DLD1 (cell line): ENCODE results near the gene CHMP1B.

Source experiments
- in situ Hi-C: cut with HindIII; loops from 2 replicates; pipeline ENCODE4 v1.10.0; 2017; ENCODE audit warnings: low sequenced_read_pairs

The CHMP1B gene, protein sequence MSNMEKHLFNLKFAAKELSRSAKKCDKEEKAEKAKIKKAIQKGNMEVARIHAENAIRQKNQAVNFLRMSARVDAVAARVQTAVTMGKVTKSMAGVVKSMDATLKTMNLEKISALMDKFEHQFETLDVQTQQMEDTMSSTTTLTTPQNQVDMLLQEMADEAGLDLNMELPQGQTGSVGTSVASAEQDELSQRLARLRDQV

DNA sequence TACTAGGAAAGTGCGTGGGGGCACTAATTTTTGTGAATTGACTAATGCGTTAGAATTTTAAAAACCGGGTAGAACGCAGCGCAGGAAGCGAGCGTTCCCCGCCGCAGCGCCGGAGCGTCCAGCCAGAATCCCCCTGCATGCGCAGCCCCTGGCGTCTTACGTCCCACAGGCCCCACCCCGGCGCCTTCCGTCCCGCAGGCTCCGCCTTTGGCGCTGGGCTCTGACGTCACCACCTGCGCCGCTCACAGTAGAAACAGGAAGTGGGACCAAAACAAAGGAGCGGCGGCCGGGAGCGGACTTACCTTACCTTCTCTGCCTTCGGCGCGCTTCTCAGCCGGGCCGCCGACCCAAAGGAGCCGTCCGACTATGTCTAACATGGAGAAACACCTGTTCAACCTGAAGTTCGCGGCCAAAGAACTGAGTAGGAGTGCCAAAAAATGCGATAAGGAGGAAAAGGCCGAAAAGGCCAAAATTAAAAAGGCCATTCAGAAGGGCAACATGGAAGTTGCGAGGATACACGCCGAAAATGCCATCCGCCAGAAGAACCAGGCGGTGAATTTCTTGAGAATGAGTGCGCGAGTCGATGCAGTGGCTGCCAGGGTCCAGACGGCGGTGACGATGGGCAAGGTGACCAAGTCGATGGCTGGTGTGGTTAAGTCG, at the start of gene CHMP1B:
Gene CHMP1B, plus strand, starts transcription at position 268 of the 660 bp plus-strand sequence. Its CDS starts 99 bp downstream, at position 367.
- in situ Hi-C loops, result no loop called here

DNA sequence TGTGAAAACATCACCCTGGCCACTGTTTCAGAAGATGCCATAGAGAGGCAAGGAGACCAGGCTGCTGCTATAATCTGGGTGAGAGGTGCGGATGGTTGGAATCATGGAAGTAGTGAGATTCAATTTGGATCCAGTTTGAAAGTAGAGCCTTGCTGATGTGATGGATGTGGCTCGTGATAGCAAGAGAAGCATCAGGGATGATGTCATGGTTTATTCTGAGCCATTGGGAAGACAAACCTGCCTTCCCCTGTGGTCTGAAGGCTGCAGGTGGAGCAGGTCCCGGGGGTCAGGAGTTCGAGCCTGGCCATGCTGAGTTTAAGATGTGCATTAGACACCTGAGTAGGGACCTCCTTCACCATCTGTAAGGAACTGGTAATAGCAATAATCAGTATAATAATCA, 49.6 kb upstream of the CHMP1B start:
- in situ Hi-C loops, result no loop called here

DNA sequence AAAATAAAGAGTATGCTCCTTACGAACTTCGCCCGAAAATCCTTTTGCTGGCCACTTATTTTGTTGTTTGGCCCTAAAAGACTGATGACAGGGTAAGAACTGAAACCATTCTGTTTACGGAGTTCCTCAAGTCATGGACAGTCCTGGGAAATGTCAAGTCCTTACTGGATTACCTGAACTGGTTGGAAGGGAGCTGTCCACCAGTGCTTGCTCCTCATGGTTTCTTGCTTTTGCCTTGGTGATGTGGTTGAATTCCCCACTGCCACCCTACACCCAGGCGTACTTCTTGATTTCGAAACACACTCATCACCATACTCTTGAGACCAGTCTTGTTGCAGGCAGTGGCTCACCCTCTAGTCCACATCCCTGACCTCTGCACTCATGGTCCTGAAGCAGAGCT, 49.1 kb upstream of the CHMP1B start:
- in situ Hi-C loops, result no loop called here

DNA sequence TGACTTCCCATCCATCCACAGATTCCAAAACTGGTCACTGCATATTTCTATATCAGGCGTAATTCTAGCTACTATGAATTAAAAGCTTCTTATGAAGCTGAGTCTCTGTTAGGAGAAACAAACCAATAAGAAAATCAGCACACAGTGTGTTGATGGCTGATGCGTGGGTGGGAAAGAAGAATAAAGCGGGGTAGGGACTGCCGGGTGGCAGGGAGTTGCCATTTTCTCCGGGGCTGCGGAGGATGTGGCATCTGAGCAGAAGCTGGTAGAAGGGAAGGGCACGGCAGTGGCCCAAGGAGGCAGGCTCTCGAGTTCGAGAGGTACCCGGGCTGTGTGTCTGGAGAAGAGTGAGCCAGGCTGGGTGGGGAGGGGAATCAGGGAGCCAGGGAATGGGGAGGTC, 48.6 kb upstream of the CHMP1B start:
- in situ Hi-C loops, result no loop called here

DNA sequence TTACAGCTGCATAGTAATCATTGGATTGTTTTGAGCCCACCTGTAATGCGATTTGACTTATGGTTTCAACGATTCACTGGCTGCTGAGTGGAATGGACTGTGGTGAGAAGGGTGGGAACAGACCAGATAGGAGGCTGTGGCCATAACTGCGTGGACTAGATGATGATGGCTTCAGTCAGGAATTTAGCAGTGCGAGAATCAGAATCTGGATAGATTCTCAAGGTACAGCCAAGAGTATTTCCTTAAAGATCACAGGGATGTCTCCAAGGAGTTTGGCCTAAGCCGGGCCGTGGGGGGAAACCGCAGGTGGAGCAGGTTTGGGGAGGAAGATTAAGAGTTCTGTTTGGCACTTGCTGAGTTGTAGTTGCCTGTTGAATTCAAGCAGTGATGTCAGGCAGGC, 44.0 kb upstream of the CHMP1B start:
- in situ Hi-C loops, result no loop called here

DNA sequence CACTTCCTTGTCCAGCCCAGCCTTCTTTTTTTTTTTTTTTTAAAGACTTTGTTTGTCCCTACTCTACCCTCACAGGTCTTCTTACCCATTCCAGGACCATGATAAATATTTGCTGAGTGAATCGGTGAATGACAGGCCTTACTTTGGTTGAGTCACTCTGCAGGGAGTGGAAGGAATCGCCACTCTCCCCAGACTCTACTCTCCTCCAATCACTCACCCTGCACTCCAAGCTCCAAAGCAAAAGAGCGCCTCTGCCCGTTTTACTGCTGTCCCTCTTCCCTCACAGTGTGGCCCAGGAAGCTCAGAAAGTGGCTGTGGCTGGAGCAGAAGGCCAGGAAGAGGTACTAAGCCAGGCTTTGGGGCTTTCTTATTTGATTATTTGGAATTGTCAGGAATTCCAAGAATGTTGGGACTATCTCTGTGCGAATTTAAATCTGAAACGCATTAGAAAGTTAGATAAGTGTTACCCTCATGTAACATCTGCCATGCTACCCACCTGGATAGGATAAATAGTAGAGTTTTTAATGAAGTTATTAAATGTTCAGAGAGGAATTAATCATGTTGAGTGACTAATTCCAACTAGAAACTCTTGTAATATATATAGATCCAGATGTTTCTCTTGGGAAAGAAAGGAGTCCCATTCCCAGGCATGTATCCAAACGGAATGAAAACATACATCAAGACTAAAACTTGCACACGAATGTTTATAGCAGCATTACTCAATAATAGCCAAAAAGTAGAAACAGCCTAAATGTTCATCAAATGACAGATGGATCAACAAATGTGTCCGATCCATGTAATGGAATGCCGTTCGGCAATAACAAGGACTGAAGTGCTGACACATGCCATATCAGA, 43.0 kb upstream of the CHMP1B start:
- in situ Hi-C loops, result no loop called here

DNA sequence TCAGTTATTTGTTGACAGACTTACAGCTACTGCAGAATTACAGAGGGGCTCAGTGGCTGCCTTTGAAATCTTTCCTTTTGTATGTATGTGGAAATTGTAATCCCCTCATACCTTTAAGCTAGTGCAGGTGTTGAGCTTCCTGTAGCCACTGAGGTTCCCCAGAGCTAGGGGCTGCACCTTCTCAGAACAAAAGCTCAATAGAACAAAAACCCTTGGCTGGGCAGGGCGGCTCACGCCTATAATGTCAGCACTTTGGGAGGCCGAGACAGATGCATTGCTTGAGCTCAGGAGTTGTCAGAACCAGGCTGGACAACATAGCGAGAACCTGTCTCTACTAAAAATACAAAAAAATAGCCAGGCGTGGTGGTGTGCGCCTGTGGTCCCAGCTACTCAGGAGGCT, 41.3 kb upstream of the CHMP1B start:
- in situ Hi-C loops, result no loop called here

DNA sequence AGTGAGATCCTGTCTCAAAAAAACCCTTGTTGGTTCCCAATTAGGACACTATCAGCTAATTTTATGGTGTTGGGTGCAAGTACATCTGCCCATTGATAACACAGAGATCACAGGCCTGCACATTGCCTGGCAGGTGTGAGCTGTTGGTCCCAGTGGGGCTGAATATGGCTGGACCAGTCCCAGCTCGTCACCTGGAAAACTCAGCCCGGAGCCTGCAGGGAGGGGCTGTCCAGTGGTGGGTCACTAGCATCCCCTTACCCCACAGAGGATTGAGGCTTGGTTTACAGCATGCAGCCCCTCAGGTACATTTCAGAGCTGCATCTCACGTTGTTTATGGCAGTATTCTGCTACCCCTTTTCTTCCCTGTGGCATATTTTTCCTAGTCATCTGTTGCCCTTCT, 40.8 kb upstream of the CHMP1B start:
- in situ Hi-C loops, result no loop called here

DNA sequence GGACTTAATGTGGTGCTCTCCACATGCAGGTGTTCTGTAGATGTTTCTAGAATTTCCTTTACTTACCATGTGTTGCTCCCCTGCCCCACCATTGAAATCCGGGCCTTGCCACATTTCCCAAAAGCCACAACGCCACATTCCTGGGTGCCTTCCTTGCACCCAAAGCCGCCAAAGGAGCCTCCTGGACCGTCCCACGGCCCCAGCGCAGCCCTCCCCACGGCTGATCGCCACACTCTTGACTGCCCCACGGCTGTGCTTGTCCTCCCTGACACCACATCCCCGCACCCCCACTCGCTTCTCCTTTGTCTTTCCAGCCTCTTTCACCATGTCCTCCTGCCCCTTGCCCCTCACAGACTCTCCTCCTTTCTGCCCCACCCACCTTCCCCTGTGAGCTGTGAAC, 40.2 kb upstream of the CHMP1B start:
- in situ Hi-C loops, result no loop called here

DNA sequence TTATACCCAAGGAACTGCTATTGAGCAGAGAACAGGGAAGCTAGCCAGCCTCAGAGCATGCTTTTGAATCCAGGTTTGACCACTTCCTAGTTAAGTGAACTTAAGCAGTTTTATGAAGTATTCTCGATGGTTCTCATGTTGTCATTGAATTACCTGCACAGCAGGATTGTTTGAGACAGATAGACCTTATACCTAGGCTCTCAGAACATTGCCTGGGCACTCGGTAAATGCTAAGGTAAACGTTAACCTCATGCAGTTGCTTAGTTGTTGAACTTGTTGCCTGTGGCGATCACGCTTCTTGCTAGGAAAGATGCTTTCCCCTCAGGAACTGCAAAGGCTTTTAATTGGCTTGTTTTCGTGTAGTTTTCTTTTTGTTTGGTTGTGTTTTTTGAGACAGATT, 34.0 kb upstream of the CHMP1B start:
- in situ Hi-C loops, result no loop called here

DNA sequence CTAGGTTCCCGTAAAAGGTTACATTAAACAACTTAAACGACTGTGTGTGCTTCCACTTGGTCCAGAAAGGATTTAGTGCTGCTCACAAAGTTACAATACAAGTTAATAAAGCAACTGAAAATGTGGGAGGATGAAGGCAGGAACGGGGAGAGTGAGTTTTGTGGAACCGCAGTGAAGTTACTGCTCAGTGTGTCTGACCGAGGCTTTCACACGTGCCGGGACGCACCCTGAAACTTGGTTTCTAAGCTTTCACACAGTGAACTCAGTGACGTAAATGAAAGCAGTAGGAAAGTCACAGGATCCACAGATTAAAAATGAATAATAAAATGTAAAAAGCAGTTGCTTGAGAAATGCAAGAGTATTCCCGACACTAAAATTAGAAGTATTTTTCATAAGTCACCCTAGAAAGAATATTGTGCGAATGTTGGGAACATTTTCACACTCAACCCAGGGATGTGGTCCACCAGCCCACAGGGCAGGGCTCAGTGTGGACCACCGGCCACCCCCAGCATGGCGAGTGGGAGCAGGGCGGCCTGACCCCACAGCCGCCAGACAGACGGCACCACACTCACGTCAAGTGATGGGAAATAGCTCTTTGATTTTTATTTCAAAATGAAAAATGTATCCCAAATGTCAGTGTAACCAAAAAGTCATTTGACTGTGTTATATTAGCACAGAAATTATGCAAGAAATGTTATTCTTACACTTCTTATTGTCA, 32.6 kb upstream of the CHMP1B start:
- in situ Hi-C loops, result no loop called here

DNA sequence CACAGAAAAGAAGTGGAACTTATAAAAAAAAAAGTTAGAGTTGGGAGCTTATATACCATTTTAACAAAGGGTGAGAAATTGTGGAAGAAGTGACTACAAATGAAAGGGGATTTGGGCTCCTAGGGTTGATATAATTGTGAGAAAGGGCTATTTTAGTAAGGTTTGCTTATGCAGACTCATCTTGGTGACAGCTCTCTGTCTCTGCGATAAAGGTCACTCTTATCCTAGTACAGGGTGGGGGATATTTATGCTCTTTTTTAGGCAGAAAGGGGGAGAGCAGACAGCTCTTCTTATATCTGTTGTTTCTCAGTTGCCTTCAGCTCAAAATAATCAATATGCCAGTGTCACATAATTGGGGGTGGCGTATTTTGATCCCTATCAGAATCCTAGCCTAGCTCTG, 31.3 kb upstream of the CHMP1B start:
- in situ Hi-C loops, result no loop called here

DNA sequence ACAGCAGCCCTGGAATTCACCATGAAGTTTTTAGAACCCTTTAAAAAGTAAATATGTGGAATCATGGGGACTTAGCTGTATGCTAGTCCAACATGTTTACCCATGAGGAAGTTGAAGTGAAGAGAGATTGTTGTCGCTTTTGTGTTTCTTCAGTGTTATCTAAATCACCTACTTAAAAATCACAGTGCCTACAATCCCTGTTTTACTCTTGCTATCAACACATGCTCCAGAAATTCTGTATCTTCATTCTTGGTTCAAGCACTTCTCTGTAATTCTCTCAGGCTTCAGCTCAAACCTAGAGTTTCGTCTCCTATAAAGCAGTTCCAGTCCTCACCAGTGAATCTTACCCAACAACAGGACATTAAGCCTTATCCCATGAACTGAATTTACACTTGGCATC, 30.5 kb upstream of the CHMP1B start:
- in situ Hi-C loops, result no loop called here

DNA sequence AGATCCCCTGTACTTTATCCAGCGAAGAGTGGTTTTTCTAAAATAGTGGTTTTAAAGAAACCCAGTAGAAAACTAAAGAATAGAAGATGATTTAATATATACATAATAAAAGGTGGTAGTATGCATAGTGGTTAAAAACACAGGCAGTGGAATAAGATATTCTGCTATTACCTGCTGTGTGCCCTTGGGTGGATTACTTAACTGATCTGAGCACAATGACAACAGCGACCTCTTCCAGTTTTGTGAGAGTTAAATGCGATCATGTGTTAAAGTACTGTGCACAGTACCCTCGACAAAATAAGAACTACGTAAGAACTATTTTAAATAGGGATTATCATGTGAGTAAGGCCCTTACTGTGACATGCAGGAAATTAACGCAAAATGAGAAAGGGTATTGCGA, 30.0 kb upstream of the CHMP1B start:
- in situ Hi-C loops, result no loop called here

DNA sequence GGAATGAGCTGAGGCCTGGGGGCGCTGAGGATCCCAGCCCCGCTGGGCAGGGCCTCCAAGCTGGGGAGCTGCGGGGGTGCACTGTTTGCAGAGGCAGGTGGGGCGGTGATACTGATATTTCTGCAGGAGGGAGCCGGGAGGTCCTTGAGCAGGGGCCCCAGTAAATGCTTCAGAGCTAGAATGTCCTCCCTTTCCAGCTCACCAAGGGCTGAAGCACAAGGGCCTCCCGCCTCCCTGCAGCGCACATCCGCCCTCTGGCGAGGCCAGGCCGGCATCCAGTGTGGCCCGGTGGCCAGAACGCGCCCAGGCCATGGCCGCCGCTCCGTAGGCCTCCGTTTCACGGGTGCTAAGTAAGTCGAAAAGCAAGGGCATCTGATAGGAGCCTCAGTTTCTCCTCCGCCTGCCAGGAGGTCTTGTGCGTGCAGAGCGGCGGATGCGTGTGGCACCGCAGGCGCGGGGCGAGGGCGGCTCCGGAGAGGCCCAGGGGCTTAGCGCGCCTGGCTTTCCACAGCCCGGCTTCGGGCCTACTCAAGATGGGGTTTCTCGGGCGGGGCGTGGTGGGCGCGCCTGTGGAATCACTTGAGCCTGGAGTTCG, 29.5 kb upstream of the CHMP1B start:
- in situ Hi-C loops, result no loop called here

DNA sequence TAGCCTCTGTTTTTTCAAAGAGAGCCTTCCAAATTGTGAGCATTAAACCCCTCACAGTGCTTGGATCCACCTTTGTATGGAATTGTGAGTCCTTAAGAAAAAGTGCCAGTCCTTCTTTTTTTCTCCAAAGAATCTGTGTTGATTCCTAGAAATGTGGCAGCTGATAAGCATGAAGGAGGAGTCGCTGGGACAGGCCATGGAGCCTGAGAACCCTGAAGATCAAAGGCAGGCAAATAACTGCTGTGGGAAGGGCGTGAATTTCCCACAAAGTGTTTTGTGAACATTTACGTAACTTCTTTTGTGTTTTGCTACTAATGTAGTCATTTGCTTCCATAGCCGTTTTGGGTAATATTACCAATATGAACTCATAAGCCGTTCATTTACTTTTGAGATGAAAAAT, 27.7 kb upstream of the CHMP1B start:
- in situ Hi-C loops, result no loop called here

DNA sequence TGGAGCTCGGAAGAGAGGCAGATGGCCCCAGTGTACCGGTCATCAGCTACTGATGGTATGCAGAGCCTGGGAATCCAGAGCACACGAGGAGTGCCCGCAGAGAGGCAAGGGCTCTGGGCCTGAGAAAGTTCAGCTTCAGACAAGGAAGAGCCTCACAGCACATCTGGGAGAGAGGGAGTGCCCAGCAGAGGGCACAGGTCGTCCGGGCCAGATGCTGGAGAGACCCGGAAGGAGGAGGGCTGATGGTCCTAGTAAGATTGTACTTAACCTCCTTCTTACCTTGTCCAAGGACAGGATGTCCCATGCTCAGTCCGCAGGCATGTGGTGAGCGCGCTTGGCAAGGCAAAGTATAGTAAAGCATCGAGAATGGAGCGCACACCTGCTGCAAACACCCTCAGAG, 24.4 kb upstream of the CHMP1B start:
- in situ Hi-C loops, result no loop called here

DNA sequence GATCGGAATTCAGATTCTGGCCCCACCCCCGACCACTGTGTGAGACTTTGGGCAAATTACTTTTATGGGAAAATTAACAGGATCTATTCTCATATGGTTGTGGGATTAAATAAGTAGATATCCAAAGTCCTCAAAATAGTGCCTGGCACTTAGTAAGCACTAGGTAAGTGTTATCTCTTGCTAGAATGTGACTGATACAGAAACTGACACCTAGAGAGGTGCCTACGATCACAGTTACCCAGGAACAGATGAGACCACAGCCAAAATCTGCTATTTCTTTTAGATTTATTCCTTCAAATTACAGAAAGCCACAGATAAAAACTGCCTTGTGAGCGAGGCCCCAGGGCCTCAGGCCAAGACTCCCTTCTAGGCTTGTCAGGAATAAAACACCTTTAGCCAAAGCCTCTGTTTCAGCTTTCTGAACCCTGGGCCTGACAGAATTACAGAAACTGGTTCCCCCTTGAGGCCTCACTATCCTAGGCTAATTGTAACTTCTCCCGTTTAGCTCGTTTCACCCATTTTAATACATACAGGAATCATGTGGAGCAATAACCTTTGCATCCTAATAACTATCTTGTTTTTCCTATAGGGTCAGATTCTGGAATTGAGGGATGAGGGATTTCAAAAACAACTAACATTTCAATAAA, 22.3 kb upstream of the CHMP1B start:
- in situ Hi-C loops, result no loop called here

DNA sequence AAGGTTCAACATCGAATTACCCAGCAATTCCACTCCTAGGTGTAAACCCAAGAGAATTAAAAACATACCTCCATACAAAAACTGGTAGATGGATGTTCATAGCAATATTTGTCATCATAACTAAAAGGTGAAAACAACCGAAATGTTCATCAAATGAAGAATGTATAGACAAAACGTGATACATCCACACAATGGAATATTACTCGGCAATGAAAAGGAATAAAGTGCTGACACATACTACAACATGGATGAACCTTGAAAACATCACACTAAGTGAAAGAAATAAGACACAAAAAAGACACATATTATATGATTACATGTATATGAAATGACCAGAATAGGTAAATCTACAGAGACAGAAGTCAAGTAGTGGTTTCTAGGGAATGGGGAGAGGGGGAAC, 20.6 kb upstream of the CHMP1B start:
- in situ Hi-C loops, result no loop called here

DNA sequence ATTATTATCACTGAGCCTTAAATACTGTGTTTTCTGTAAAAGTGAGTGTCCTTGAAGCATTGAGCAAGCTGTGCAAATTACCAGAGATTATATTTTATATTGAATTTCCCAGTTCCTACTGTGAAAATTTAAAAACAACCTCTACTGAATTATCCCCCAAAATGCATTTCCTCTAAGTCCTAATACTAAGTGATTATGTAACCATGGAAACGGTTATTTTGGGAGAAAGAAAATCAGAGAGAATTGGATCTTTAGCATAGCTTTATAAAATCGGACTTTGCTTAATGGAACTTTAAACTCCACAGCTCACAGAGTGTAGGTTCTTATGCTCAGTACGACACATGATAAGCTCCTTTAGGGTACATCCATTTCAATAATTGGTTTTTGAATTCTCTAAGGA, 19.3 kb upstream of the CHMP1B start:
- in situ Hi-C loops, result no loop called here

DNA sequence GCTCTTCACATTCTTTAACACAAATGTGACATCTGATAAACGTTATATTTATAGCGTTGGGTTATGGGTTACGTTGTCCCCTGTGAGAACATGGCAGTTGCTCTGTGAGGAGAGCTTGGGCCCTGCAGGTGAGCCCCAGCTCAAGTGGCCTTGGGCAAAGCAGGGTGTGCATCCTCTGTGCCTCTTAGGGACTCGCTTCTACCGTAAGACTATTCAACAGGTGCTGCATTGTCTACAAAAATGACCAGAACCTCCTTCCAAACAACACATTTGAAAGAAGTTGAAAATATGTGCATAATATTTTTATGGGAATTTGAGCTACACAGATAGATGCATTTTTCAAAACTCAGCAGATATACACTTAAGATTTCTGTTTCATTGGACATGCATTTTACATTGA, 16.4 kb upstream of the CHMP1B start:
- in situ Hi-C loops, result no loop called here
